ENCODE measurements around the gene MEGF11.

GRCh38 chr15:66135664-66136063 lies 117.9 kb downstream of the MEGF11 start:
- TF ChIP-seq EZH2 (IDR thresholded peaks at IDR 0.05) (no peak), POLR2AphosphoS5 (IDR thresholded peaks at IDR 0.05; ENCODE audit: borderline replicate concordance, low read depth, low read length) (no peak)
